Gastrocnemius medialis (tissue), 4 donors: Measurements from ENCODE around the gene IGF2BP3. TPM values are rescaled to one million over a fixed set of nuclear protein-coding genes. Genes with fewer than 3 reads are reported as not detected.
A peak's percentile ranks its signal among the peaks of the same experiment; 100 is the strongest.

Experiments
- ATAC-seq, 2 donors: fragments of 150-250 bp; one replicate each; pipeline ENCODE4 v1.9.1; 2016
- DNase-seq, 2 donors: peaks; one replicate each; pipeline ENCODE4 v3.0.0-alpha.2; 2019
- H3K27ac ChIP-seq, 4 donors: fragments of 200-600 bp; sonication (generic); 1 replicate in 1 of 4; 2 replicates in 3 of 4; pipeline ENCODE4 v1.5.1; 2016 to 2018; ENCODE audit warnings: mild to moderate bottlenecking in 2 of 4, moderate library complexity in 1 of 4
- H3K27me3 ChIP-seq, 3 donors: fragments of 200-600 bp; sonication (generic) in 2 of 3; 1 replicate in 1 of 3; 2 replicates in 2 of 3; pipeline versions ENCODE4 v1.5.1 to v1.6.0; 2016 to 2019; ENCODE audit warnings: mild to moderate bottlenecking in 1 of 3, moderate library complexity in 1 of 3
- H3K36me3 ChIP-seq, 2 donors: fragments of 200-600 bp; sonication (generic) in 1 of 2; one replicate each; pipeline ENCODE4 v1.5.1; 2017 to 2018
- H3K4me1 ChIP-seq, 2 donors: fragments of 200-600 bp; sonication (generic) in 1 of 2; one replicate each; pipeline ENCODE4 v1.5.1; 2016 to 2017; ENCODE audit warnings: mild to moderate bottlenecking in 2 of 2
- H3K4me3 ChIP-seq, 4 donors: fragments of 200-600 bp; sonication (generic) in 3 of 4; 1 replicate in 1 of 4; 2 replicates in 3 of 4; pipeline ENCODE4 v1.5.1; 2016 to 2019; ENCODE audit warnings: mild to moderate bottlenecking in 2 of 4
- H3K9me3 ChIP-seq, 3 donors: fragments of 200-600 bp; sonication (generic) in 2 of 3; 1 replicate in 1 of 3; 2 replicates in 2 of 3; pipeline ENCODE4 v1.5.1; 2016 to 2019
- CTCF ChIP-seq, 5 experiments: fragments of 450-650 bp in 3 of 5; fragments of 200-600 bp in 2 of 5; sonication (generic) in 2 of 5; IDR thresholded peaks in 4 of 5; conservative IDR thresholded peaks in 1 of 5; 1 replicate in 4 of 5; 2 replicates in 1 of 5; pipeline ENCODE4 v1.5.1; 2016 to 2019; ENCODE audit warnings: antibody characterized with exemption in 5 of 5, mild to moderate bottlenecking in 3 of 5, moderate library complexity in 3 of 5
- POLR2A ChIP-seq, 2 donors: fragments of 450-650 bp; IDR thresholded peaks; one replicate each; pipeline ENCODE4 v1.6.1; 2017; ENCODE audit warnings: antibody characterized with exemption in 2 of 2, mild to moderate bottlenecking in 2 of 2, moderate library complexity in 2 of 2
- in situ Hi-C, 4 donors: fragments of 200-750 bp; cut with MboI; loops; one replicate each; pipeline versions ENCODE4 v1.15.0 to v1.8.0; 2017; ENCODE audit warnings: low sequenced_read_pairs in 4 of 4
- intact Hi-C: fragments of 100-400 bp; cut with DNase I; formaldehyde crosslinking; loops from one replicate; pipeline ENCODE4 v1.15.1; 2023; ENCODE audit warnings: low total_unique reads
- total RNA-seq, 4 donors: library from RNA; depleted of rRNA; stranded (reverse); fragments of >200 nt; gene quantifications; one replicate each; pipeline versions ENCODE4 v1.1.0 to v1.2.3, GENCODE V29; 2016

IGF2BP3 gene
- total RNA-seq, 4 donors from 2014 or later, result 0.51 TPM; not detected in 3

GRCh38 chr7:23462846-23463245 lies 7.4 kb downstream of the IGF2BP3 start:
- intact Hi-C loops (loop anchor here (1.0 to 5.0 kb wide), 2 partner anchors 106 to 190 kb away; no protein-coding TSS in a partner anchor), in situ Hi-C loops (loop anchor here in 3 of 4 donors (5.0 kb wide), 1 partner anchor 191 kb away; no protein-coding TSS in a partner anchor)
- ATAC-seq, result peak; percentile 98 to 99
- H3K9me3 ChIP-seq, result no peaks in the 10 kb centered on the region
- no peak overlapping the region for H3K4me3 ChIP-seq
- TF ChIP-seq POLR2A (IDR thresholded peaks at IDR 0.05) (no peak), CTCF (IDR thresholded peaks at IDR 0.05 in 4 of 5, conservative IDR thresholded peaks at IDR 0.05 in 1 of 5) (peak in 3 of 5 experiments; percentile 4 to 41 (median 26))
- H3K4me1 ChIP-seq, result peaks cover 0 to 8% of the 10 kb centered on the region in 2 donors
- peak in 1 of 2 donors; percentile 20 for DNase-seq
- peaks cover 34 to 48% (median 39%) of the 10 kb centered on the region in 3 donors for H3K27me3 ChIP-seq
- no peak overlapping the region for H3K27ac ChIP-seq
- H3K36me3 ChIP-seq, result no peaks in the 10 kb centered on the region

GRCh38 chr7:23458044-23458443 lies 12.2 kb downstream of the IGF2BP3 start:
- ATAC-seq (no peak), DNase-seq (no peak)
- in situ Hi-C loops, result loop anchor here in 1 of 4 donors (10.0 kb wide), 1 partner anchor 193 kb away; no protein-coding TSS in a partner anchor
- peaks cover 13 to 21% (median 15%) of the 10 kb centered on the region in 3 donors for H3K27me3 ChIP-seq
- no peak overlapping the region for H3K4me3 ChIP-seq
- intact Hi-C loops, result no loop called here
- no peaks in the 10 kb centered on the region for H3K9me3 ChIP-seq
- peaks cover 0 to 4% of the 10 kb centered on the region in 2 donors for H3K4me1 ChIP-seq
- no peak for TF ChIP-seq POLR2A (IDR thresholded peaks at IDR 0.05)
- no peak for TF ChIP-seq CTCF (IDR thresholded peaks at IDR 0.05 in 4 of 5, conservative IDR thresholded peaks at IDR 0.05 in 1 of 5)
- no peak overlapping the region for H3K27ac ChIP-seq
- H3K36me3 ChIP-seq, result no peaks in the 10 kb centered on the region

DNA sequence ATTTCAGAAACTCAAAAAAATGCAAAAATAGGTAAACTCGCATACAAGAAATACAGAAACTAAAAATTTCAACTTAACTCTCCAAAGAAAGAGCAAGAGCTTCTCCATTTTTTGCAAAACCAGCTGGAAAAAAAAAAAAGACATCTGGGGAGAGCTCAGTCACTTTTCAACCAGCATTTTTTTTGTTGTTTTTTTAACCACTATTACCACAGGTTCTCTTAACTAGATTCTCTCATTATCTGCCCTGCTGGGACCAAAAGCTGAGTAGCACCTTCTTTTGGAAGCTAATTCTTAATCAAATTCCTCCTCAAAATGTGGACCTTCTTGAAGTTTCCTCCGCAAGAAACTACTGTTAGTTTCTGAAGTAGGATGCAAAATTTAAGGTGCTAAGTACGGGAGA lies 14.2 kb downstream of the IGF2BP3 start:
- Histone ChIP-seq H3K27ac (no peak overlapping the region), H3K27me3 (peaks cover 13 to 20% (median 19%) of the 10 kb centered on the region in 3 donors), H3K4me3 (no peak overlapping the region), H3K36me3 (no peaks in the 10 kb centered on the region), H3K9me3 (no peaks in the 10 kb centered on the region), H3K4me1 (no peaks in the 10 kb centered on the region)
- intact Hi-C loops, result no loop called here
- in situ Hi-C loops, result loop anchor here in 1 of 4 donors (10.0 kb wide), 1 partner anchor 191 kb away; no protein-coding TSS in a partner anchor
- no peak for ATAC-seq
- no peak for DNase-seq
- TF ChIP-seq POLR2A (IDR thresholded peaks at IDR 0.05) (no peak), CTCF (IDR thresholded peaks at IDR 0.05 in 4 of 5, conservative IDR thresholded peaks at IDR 0.05 in 1 of 5) (no peak)

DNA sequence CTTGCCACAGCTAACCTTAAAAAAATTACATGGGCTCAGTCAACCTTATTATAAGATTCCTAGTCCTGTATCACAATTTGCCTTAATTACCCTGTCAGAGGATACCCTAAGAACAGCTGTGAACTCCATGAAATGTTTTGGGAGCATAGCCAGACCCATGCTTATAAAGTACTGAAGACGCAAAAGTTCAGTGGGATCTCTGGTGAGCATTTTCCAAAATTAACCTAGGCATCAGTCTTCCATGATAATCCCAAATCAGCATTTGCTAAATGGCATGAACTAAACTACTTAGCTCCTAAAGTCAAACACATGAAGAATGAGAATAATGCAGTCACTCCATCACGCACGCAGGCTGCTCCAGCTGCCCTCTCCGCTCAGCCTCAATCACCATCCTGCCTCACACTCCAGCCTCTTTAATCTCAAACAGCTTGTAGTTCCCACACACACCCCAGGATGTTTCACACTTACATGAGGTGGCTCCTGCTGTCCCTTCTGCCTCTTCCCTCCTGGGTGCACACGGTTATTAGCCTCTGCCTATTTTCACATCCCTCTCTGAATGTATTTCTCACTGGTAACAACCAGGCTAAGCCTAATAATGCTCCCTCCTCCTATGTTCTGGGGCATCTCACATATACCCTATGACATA lies 15.3 kb downstream of the IGF2BP3 start:
- no peak overlapping the region for H3K27ac ChIP-seq
- intact Hi-C loops, result no loop called here
- no peak overlapping the region for H3K4me3 ChIP-seq
- H3K4me1 ChIP-seq, result no peaks in the 10 kb centered on the region
- ATAC-seq (no peak), DNase-seq (no peak)
- H3K9me3 ChIP-seq, result no peaks in the 10 kb centered on the region
- H3K27me3 ChIP-seq, result peaks cover 13 to 22% (median 16%) of the 10 kb centered on the region in 3 donors
- in situ Hi-C loops, result loop anchor here in 1 of 4 donors (10.0 kb wide), 1 partner anchor 190 kb away; no protein-coding TSS in a partner anchor
- H3K36me3 ChIP-seq, result no peaks in the 10 kb centered on the region
- TF ChIP-seq CTCF (IDR thresholded peaks at IDR 0.05 in 4 of 5, conservative IDR thresholded peaks at IDR 0.05 in 1 of 5), result no peak
- TF ChIP-seq POLR2A (IDR thresholded peaks at IDR 0.05), result no peak
